HUES6 (cell line): Measurements from ENCODE around the gene CD99.

Source experiments
- H3K27ac ChIP-seq: 2 replicates; pipeline ENCODE4 v1.7.0; 2013; ENCODE audit warnings: low read depth, mild to moderate bottlenecking, low read length, inconsistent platforms
- H3K27me3 ChIP-seq: 2 replicates; pipeline ENCODE4 v1.6.1; 2013; ENCODE audit warnings: low read length; ENCODE audit not compliant: control insufficient read depth, insufficient read depth
- H3K36me3 ChIP-seq: 2 replicates; pipeline ENCODE4 v1.6.1; 2013; ENCODE audit warnings: low read length; ENCODE audit not compliant: control insufficient read depth, insufficient read depth
- H3K4me1 ChIP-seq: 2 replicates; pipeline ENCODE4 v1.6.1; 2013; ENCODE audit warnings: low read length; ENCODE audit not compliant: control insufficient read depth, insufficient read depth
- H3K4me3 ChIP-seq: 2 replicates; pipeline ENCODE4 v1.5.1; 2013; ENCODE audit warnings: low read depth, low read length
- H3K9ac ChIP-seq: one replicate; pipeline ENCODE4 v1.6.1; 2013; ENCODE audit warnings: mild to moderate bottlenecking, low read length
- H3K9me3 ChIP-seq: 2 replicates; pipeline ENCODE4 v1.6.1; 2013; ENCODE audit warnings: low read depth, low read length; ENCODE audit not compliant: control insufficient read depth, insufficient read depth

The CD99 gene

GRCh38 chrX:2690856-2691542 is at the start of gene CD99:
TSS of gene CD99 (plus strand) at chrX:2691295. CDS start at chrX:2691361, 66 bp downstream.
- Histone ChIP-seq H3K27me3 (peaks cover 58% of the 10 kb centered on the region), H3K36me3 (no peaks in the 10 kb centered on the region), H3K4me3 (peak within 1 kb of the TSS; percentile 90), H3K9ac (peak within 1 kb of the TSS; percentile 87), H3K4me1 (peaks cover 22% of the 10 kb centered on the region; the same call in 1 of the 2 replicates), H3K9me3 (no peaks in the 10 kb centered on the region), H3K27ac (no peak within 1 kb of the TSS; the same call in 1 of the 2 replicates)

- Histone ChIP-seq H3K4me3 (no peak overlapping the region), H3K36me3 (peaks cover 48% of the 10 kb centered on the region), H3K9me3 (no peaks in the 10 kb centered on the region), H3K4me1 (peaks cover 5% of the 10 kb centered on the region; the same call in 1 of the 2 replicates), H3K27ac (no peak overlapping the region), H3K27me3 (no peaks in the 10 kb centered on the region), H3K9ac (peak overlapping the region; percentile 39)
These were observed 48.9 kb upstream of the CD99 start for GRCh38 chrX:2642146-2642545.

- Histone ChIP-seq H3K9me3 (no peaks in the 10 kb centered on the region), H3K27me3 (no peaks in the 10 kb centered on the region), H3K36me3 (peaks cover 51% of the 10 kb centered on the region), H3K4me1 (peaks cover 5% of the 10 kb centered on the region; the same call in 1 of the 2 replicates), H3K27ac (no peak overlapping the region), H3K4me3 (no peak overlapping the region), H3K9ac (no peak overlapping the region)
These were observed 48.3 kb upstream of the CD99 start for GRCh38 chrX:2642791-2643190.

- H3K4me1 ChIP-seq: no peaks in the 10 kb centered on the region
- no peaks in the 10 kb centered on the region for H3K9me3 ChIP-seq
- no peak overlapping the region for H3K4me3 ChIP-seq
- no peak overlapping the region for H3K9ac ChIP-seq
- H3K27ac ChIP-seq: no peak overlapping the region
- H3K36me3 ChIP-seq: peaks cover 43% of the 10 kb centered on the region
- H3K27me3 ChIP-seq: no peaks in the 10 kb centered on the region
These were observed 47.2 kb upstream of the CD99 start for GRCh38 chrX:2643880-2644279.

- Histone ChIP-seq H3K4me3 (no peak overlapping the region), H3K27me3 (no peaks in the 10 kb centered on the region), H3K4me1 (no peaks in the 10 kb centered on the region), H3K27ac (no peak overlapping the region), H3K9me3 (no peaks in the 10 kb centered on the region), H3K36me3 (peaks cover 32% of the 10 kb centered on the region), H3K9ac (no peak overlapping the region)
These were observed 45.5 kb upstream of the CD99 start for GRCh38 chrX:2645563-2645962.

- Histone ChIP-seq H3K36me3 (peaks cover 21% of the 10 kb centered on the region), H3K27me3 (no peaks in the 10 kb centered on the region), H3K9me3 (no peaks in the 10 kb centered on the region), H3K27ac (no peak overlapping the region), H3K9ac (no peak overlapping the region), H3K4me3 (no peak overlapping the region), H3K4me1 (no peaks in the 10 kb centered on the region)
These were observed 43.5 kb upstream of the CD99 start for GRCh38 chrX:2647627-2648026.

- no peak overlapping the region for H3K9ac ChIP-seq
- H3K4me3 ChIP-seq: no peak overlapping the region
- no peaks in the 10 kb centered on the region for H3K9me3 ChIP-seq
- H3K36me3 ChIP-seq: peaks cover 21% of the 10 kb centered on the region
- H3K27ac ChIP-seq: no peak overlapping the region
- H3K27me3 ChIP-seq: no peaks in the 10 kb centered on the region
- peaks cover 6% of the 10 kb centered on the region; the same call in 1 of the 2 replicates for H3K4me1 ChIP-seq
These were observed 41.1 kb upstream of the CD99 start for GRCh38 chrX:2650037-2650436.

- Histone ChIP-seq H3K9ac (no peak overlapping the region), H3K36me3 (peaks cover 15% of the 10 kb centered on the region), H3K4me1 (peaks cover 8% of the 10 kb centered on the region; the same call in 1 of the 2 replicates), H3K27me3 (no peaks in the 10 kb centered on the region), H3K4me3 (no peak overlapping the region), H3K27ac (no peak overlapping the region), H3K9me3 (no peaks in the 10 kb centered on the region)
These were observed 40.2 kb upstream of the CD99 start for GRCh38 chrX:2650865-2651264.

- H3K4me1 ChIP-seq: peaks cover 8% of the 10 kb centered on the region; the same call in 1 of the 2 replicates
- H3K27ac ChIP-seq: no peak overlapping the region
- H3K9me3 ChIP-seq: no peaks in the 10 kb centered on the region
- H3K4me3 ChIP-seq: no peak overlapping the region
- H3K27me3 ChIP-seq: no peaks in the 10 kb centered on the region
- 0 out of 2 replicates have a peak, but pooled peaks cover 7% of the 10 kb centered on the region for H3K36me3 ChIP-seq
- H3K9ac ChIP-seq: no peak overlapping the region
These were observed 39.0 kb upstream of the CD99 start for GRCh38 chrX:2652106-2652505.

GRCh38 chrX:2654436-2655340 is 36.4 kb upstream of the CD99 start:
- no peak overlapping the region for H3K4me3 ChIP-seq
- peaks cover 8% of the 10 kb centered on the region; the same call in 1 of the 2 replicates for H3K4me1 ChIP-seq
- no peak overlapping the region for H3K9ac ChIP-seq
- H3K36me3 ChIP-seq: 0 out of 2 replicates have a peak, but pooled peaks cover under 1% of the 10 kb centered on the region
- H3K9me3 ChIP-seq: no peaks in the 10 kb centered on the region
- H3K27me3 ChIP-seq: no peaks in the 10 kb centered on the region
- no peak overlapping the region for H3K27ac ChIP-seq
